Upper lobe of right lung (tissue), 1 donor: ENCODE results near the gene KLRD1. TPM values are rescaled to one million over a fixed set of nuclear protein-coding genes. Genes with fewer than 3 reads are reported as not detected.

Experiments used
- ATAC-seq: fragments of 200-7000 bp; cut with Tn5 transposase; one replicate; pipeline ENCODE4 v1.9.1; 2020; ENCODE audit warnings: mild to moderate bottlenecking, moderate library complexity
- DNase-seq: peaks from one replicate; pipeline ENCODE4 v3.0.0-alpha.2; 2020
- H3K27ac ChIP-seq: fragments of 200-600 bp; one replicate; pipeline ENCODE4 v1.8.0; 2022
- H3K27me3 ChIP-seq: fragments of 200-600 bp; one replicate; pipeline ENCODE4 v1.8.0; 2022; ENCODE audit warnings: mild to moderate bottlenecking
- H3K36me3 ChIP-seq: fragments of 200-600 bp; one replicate; pipeline ENCODE4 v1.8.0; 2022
- H3K4me1 ChIP-seq: fragments of 200-600 bp; one replicate; pipeline ENCODE4 v1.8.0; 2022
- H3K4me3 ChIP-seq: fragments of 200-600 bp; one replicate; pipeline ENCODE4 v1.8.0; 2022; ENCODE audit warnings: mild to moderate bottlenecking
- H3K9me3 ChIP-seq: fragments of 200-600 bp; one replicate; pipeline ENCODE4 v1.8.0; 2022
- intact Hi-C: fragments of 100-400 bp; cut with DNase I; formaldehyde crosslinking; loops from one replicate; pipeline ENCODE4 v1.11.0; 2022
- total RNA-seq: library from RNA; stranded (reverse); fragmentation: NEBNext Ultra II Directional; extraction: Animal tissue kit (Norgen Biotek cat#: 25700); gene quantifications from one replicate; pipeline ENCODE4 v1.2.1, GENCODE V29; 2021
- TF ChIP-seq, protein P1 (sequence below): fragments of 200-600 bp; IDR thresholded peaks from one replicate; pipeline ENCODE4 v1.8.0; 2022; ENCODE audit warnings: antibody characterized with exemption
- donor health status: DM: no; HTN: yes; CAD: no; lungs with severe emphysema.

KLRD1 gene
- total RNA-seq, 1 donor from 2014 or later, result 13.3 TPM

DNA sequence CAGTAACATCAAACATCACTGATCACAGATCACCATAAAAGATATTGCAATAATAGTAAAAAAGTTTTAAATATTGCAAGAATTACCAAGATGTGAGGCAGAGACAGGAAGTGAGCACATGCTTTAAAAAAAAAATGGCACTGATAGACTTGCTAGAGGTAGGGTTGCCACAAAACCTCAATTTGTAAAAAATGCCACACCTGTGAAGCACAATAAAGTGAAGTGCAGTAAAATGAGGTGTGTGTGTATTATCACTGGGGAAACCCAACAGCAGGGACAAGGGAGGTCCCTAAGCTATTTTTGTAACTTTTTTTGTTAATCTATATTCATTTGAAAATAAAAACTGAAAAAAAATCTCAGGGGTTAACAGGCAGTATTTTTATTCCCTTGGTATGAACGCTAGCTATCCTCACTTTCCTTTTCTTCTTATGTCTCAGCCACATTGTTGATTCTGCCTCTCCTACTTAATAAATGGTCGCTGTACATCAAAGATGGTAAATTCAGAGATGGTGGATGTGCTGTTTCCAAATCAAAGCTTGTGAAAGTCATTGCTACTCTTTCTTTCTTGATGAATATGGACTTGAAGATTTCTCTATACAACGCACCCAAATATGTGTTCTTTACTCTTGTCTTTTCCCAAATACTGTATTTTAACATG lies 14.0 kb upstream of the KLRD1 start:
- ATAC-seq, result no peak
- Histone ChIP-seq H3K27ac (no peak overlapping the region), H3K4me3 (no peak overlapping the region), H3K36me3 (no peaks in the 10 kb centered on the region), H3K9me3 (no peaks in the 10 kb centered on the region), H3K27me3 (no peaks in the 10 kb centered on the region), H3K4me1 (no peaks in the 10 kb centered on the region)
- no peak for DNase-seq
- TF ChIP-seq, protein P1, sequence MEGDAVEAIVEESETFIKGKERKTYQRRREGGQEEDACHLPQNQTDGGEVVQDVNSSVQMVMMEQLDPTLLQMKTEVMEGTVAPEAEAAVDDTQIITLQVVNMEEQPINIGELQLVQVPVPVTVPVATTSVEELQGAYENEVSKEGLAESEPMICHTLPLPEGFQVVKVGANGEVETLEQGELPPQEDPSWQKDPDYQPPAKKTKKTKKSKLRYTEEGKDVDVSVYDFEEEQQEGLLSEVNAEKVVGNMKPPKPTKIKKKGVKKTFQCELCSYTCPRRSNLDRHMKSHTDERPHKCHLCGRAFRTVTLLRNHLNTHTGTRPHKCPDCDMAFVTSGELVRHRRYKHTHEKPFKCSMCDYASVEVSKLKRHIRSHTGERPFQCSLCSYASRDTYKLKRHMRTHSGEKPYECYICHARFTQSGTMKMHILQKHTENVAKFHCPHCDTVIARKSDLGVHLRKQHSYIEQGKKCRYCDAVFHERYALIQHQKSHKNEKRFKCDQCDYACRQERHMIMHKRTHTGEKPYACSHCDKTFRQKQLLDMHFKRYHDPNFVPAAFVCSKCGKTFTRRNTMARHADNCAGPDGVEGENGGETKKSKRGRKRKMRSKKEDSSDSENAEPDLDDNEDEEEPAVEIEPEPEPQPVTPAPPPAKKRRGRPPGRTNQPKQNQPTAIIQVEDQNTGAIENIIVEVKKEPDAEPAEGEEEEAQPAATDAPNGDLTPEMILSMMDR, result no peak
- intact Hi-C loops, result no loop called here

DNA sequence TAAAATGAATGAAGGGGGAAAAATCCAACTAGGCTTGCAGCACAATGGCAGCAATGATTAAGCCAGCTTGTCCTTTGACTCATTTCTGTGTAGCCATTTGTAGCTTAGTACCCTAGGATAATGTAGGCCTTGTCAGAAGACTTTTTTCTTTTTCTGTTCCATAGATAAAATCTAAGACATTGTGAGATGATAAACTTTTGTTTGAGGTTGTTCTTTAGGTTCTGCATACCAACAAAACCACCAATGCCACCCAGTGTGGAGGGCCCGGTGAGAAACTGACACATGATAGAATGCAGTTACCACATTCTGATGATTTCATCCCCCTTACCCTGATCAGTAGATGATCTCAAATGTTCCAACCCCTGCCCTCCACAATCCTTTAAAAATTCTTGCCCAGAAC lies 6.6 kb upstream of the KLRD1 start:
- Histone ChIP-seq H3K4me3 (no peak overlapping the region), H3K27ac (no peak overlapping the region), H3K27me3 (no peaks in the 10 kb centered on the region), H3K4me1 (no peaks in the 10 kb centered on the region), H3K36me3 (no peaks in the 10 kb centered on the region), H3K9me3 (no peaks in the 10 kb centered on the region)
- TF ChIP-seq, protein P1, result no peak
- no peak for ATAC-seq
- no peak for DNase-seq
- intact Hi-C loops, result no loop called here

DNA sequence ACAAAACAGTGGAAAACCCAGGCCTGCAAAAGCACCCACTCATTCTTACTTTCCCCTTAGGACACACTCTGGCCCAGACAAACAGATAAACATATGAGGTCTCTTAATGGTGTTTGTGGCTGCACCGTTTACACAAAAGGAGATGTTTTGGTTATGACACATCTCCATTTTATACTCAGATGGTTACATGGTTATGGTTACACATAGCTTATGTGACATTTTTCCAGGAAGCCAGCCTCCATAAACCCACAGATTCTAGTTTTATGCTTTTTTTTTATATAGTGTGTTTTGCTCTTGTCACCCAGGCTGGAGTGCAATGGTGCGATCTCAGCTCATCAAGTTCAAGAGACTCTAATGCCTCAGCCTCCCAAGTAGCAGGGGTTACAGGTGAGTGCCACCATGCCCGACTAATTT lies 3.5 kb upstream of the KLRD1 start:
- Histone ChIP-seq H3K36me3 (no peaks in the 10 kb centered on the region), H3K4me1 (no peaks in the 10 kb centered on the region), H3K4me3 (no peak overlapping the region), H3K9me3 (no peaks in the 10 kb centered on the region), H3K27me3 (no peaks in the 10 kb centered on the region), H3K27ac (no peak overlapping the region)
- DNase-seq (no peak), ATAC-seq (no peak)
- intact Hi-C loops, result no loop called here
- TF ChIP-seq, protein P1, result no peak

DNA sequence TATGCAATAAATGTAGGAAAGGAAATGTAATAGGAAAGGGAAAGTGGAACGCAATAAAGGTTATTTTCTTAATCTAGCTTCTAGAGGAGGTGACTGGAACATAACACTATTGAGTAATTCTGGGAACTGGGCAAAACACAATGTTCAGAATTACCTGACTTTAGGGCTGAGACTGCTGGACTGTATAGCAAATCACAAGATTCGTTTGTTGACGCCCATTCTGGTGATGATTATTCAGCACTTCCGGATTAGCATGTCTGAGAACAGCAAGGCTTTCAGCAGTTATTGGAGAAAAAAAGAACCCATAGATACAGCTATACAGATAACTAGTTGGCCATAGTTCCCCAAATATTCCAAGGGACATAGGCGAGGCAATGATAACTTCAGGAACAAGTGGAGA lies 2.3 kb upstream of the KLRD1 start:
- no peaks in the 10 kb centered on the region for H3K4me1 ChIP-seq
- no peak for DNase-seq
- H3K4me3 ChIP-seq, result no peak overlapping the region
- intact Hi-C loops, result no loop called here
- ATAC-seq, result no peak
- H3K36me3 ChIP-seq, result no peaks in the 10 kb centered on the region
- no peak overlapping the region for H3K27ac ChIP-seq
- H3K9me3 ChIP-seq, result no peaks in the 10 kb centered on the region
- TF ChIP-seq, protein P1, result no peak
- no peaks in the 10 kb centered on the region for H3K27me3 ChIP-seq

DNA sequence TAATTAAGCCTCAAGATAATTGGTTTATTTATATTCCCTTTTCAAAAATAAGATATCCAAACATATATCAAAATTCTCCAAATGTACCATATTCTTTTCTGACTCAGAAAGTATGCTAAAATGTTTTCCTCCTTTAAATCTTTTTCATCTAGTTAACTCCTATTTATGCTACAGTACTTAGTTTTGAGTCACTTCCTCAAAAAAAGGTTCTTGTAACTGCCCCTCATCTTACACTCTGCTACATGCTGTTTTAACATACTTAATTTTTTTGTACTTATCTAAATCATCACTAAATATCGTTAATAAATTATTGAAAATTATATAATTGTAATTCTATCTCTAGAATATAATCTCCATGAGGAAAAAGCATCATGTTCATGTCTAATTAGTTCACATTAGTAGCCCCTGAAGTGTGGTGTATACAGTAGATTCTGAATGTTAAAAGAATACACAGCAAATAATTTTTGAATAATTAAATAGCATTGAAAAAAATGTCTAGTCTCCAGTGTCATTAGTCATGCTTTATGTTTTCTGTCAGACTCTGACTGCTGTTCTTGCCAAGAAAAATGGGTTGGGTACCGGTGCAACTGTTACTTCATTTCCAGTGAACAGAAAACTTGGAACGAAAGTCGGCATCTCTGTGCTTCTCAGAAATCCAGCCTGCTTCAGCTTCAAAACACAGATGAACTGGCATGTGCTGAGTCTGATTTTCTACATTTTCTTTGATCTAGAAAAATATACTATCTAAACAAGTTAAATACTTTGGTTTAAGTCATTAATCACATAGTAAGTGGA lies 3.5 kb downstream of the KLRD1 start:
- DNase-seq (no peak), ATAC-seq (no peak)
- H3K4me3 ChIP-seq, result no peak overlapping the region
- H3K27me3 ChIP-seq, result no peaks in the 10 kb centered on the region
- no peaks in the 10 kb centered on the region for H3K9me3 ChIP-seq
- intact Hi-C loops, result no loop called here
- no peak overlapping the region for H3K27ac ChIP-seq
- no peaks in the 10 kb centered on the region for H3K36me3 ChIP-seq
- TF ChIP-seq, protein P1, result no peak
- H3K4me1 ChIP-seq, result no peaks in the 10 kb centered on the region
